NCI-H2171 treated with DMSO at 0.1 percent for 48 hours (cell line): ENCODE measurements around the gene SIPA1L3.
A peak's percentile ranks its signal among the peaks of the same experiment; 100 is the strongest.

ENCODE experiments used
- DNase-seq: peaks from one replicate; lab custom pipeline; 2025; lab: John Stamatoyannopoulos, UW

SIPA1L3 gene

DNA sequence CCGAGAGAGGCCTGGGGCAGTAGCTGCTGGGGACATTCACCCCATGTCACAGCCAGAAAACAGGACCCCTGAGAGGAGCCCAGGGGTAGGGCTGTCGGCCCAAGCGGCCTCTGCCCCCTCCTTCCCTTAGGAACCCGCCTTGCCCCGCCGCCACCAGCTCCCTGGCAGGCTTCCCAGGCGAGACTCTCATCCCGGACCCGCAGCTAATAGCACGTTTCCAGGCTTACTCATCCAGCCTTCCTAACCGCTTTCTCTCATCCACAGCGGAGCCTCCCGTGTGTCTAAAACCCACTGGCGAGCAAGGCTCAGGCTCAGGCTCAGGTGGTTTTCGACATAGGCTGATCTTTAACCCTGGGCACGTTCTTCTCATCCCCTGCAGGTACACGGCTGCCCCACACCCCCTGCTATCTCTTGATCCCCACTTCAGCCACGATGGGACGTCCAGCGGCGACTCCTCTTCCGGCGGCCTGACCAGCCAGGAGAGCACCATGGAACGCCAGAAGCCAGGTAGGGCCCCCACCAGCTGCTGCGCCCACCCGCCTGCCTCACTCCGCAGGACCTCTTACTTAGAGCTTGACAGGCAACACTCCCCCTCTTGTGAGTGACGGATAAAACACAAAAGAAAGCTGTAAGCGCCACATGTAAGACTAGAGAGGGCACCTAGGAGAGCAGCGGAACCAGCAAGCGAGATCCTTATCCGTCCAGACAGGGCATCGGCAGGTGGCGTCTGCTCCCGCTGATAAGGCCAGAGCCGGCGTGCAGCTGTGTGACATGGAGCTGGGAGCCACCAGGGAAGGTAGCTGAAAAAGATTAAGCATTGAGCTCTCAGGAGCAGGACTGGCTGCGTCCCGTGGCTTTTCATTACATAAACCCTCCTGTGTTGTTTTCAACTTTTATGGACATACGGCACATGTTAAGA lies 245.7 kb downstream of the SIPA1L3 start:
- no peak for DNase-seq

DNA sequence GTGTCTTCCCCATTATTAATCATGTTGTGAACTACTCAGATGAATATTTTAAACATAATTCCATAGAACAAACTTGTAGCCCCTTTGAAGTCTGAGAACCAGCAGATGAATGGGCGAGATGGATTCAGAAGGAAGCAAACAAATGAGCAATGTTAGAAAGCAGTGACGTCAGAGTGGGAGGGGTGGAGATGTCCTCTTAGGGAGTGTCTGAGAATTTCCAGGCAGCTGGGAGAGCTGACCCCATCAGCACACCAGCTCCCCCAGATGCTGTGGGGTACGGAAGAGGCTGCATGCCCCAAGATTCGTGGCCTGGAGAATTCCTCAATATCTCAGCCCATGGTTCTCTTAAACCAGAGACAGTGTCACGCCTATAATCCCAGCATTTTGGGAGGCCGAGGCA lies 248.4 kb downstream of the SIPA1L3 start:
- no peak for DNase-seq

DNA sequence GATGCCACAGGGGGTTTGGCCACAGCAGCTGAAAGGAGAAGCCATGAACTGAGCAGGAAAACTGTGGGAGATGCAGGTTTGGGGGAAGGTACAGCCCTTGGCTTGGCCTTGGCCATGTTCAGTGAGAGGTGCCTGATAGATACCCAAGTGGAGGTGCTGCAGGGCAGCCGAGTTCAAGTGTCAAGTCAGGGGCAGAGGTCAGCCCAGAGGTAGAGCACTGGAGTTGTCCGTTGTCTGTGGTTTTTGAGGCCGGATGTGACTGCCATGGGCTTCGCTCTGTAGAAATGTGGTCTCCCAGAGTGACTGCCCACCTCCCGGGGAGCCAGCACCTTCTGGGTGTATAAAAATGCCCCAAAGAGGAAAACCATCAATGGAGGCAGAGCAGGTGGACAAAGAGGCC lies 251.7 kb downstream of the SIPA1L3 start:
- DNase-seq: no peak

DNA sequence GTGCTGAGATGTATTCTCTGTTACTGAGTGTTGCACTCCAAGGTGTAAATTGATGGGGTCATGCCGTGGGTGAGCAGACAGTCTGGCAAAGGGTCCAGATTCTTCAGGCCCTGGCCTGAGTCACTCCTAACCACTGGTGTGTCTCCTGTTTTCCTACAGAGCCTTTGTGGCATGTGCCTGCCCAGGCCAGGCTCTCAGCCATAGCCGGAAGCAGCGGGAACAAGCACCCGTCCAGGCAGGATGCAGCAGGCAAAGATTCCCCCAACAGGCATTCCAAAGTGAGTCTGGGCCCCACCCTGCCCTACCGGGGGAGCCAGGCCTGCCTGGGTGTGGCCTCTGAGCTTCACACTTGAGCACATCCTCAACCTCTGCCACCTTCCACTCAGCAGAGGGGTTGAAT lies 255.1 kb downstream of the SIPA1L3 start:
- DNase-seq: no peak

DNA sequence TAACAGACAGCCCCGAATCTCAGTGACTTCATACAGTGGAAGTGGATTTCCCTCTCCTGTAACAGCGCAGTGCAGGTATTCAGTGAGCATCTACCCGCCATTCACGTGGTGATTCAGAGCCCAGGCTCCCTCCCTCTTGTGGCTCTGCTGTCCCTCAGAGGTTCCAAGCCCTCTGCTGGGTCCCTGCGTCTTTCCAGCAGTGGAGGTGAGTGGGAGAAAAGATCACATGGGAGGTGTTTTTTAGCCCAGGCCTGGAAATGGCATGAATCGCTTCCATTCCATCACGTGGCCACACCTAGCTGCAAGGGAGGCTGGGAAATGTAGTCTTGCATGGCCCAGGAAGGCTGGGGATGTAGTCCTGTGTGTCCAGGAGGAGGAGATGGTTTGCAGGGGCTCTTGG lies 255.6 kb downstream of the SIPA1L3 start:
- DNase-seq: no peak

DNA sequence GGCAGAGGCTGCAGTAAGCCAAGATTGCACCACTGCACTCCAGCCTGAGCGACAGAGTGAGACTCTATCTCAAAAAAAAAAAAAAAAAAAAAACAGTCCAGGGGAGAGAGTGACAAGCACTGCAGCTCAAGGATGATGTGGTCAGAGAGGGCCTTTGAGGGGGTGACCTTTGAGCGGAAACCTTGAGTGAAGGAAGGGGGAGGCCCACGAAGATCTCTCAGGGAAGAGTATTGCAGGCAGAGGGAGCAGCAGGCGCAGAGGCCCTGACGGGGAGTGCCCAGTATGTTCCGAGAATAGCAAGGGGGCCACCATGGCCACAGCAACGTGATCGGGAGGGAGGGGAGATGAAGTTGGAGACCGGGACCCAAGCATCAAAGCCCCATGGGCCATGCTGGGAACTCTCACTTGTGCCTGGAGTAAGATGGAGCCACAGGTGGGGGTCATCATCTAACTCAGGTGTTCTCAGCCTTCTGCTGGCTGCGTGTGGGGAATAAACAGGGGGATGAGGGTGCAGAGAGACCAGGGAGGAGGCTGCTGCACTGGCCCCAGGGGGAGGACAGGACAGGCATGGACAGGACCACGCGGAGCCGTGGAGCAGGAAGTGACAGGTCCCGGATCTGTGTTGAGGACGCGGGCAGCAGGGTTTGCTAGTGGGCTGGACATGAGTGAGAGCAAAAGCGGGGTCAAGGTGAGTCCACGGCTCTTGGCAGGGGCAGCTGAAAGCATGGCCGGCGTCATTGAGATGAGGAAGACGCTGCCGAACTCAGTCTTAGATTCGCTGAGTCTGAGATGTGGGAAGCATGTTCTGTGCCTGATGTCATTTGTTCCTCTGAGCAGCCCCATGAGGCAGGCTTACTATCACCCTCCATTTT lies 256.6 kb downstream of the SIPA1L3 start:
- DNase-seq: no peak

DNA sequence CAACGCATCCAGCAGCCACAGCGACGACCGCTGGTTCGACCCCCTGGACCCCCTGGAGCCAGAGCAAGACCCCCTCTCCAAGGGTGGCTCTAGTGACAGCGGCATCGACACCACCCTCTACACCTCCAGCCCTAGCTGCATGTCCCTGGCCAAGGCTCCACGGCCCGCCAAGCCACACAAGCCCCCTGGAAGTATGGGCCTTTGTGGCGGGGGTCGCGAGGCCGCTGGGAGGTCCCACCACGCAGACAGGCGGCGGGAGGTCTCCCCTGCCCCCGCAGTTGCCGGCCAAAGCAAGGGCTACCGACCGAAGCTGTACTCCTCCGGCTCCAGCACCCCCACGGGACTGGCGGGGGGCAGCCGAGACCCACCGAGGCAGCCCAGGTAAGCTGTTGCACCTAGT lies 257.5 kb downstream of the SIPA1L3 start:
- no peak for DNase-seq

DNA sequence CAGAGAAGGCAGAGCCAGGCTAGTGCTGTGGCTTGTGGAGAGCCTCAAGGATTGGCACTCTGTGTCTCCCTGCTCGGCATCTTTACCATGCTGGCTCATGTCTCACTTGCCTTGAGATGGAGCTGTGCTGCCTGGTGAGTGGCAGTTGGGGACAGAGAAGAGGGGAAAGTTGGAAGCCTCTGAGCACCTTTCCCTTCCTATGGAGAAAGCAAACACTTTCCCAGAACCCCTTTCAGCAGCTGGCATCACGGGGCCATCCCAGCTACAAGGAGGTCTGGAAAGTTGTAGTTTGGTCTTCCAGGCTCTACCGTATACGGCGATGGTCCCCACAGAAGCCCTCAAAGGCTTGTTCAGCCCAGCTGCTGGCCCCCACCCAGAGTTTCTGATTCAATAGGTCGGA lies 258.3 kb downstream of the SIPA1L3 start:
- no peak for DNase-seq

DNA sequence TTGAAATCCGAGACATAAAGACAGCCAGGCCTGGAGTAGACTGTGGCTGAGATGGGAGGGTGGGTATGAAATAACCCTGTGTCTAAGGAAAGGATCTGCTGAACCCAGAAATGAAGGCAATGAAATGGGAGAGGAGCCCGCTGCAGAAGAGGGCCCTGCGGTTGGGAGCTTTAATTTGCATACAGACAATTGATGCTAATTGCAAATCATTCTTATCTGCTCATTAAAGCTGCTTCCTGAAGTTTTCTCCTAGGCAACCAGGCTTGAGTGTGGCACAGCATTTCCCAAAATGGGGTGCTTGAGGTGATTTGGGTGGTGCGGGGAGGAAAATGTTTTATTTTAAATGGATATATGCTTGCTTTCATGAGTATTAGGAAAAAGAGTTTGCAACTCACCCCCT lies 261.6 kb downstream of the SIPA1L3 start:
- DNase-seq: no peak

DNA sequence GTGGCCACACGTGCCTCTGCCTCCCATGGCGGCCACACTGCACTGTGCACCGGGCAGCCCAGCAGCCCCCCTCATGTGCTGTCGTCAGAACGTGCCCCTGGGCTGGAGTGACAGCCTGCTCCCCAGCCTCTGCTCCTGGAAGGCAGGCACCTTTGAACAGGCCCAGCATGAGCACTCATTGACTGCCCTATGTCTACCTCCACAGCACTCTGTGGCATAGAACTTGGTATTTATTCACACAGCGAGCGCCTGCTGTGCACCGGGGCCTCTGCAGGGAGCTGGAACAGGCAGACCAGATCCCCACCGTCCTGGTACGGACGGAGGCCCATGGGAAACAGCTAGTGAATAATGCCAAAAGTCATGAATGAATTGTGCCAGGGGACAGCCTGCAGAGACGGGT lies 263.3 kb downstream of the SIPA1L3 start:
- no peak for DNase-seq

DNA sequence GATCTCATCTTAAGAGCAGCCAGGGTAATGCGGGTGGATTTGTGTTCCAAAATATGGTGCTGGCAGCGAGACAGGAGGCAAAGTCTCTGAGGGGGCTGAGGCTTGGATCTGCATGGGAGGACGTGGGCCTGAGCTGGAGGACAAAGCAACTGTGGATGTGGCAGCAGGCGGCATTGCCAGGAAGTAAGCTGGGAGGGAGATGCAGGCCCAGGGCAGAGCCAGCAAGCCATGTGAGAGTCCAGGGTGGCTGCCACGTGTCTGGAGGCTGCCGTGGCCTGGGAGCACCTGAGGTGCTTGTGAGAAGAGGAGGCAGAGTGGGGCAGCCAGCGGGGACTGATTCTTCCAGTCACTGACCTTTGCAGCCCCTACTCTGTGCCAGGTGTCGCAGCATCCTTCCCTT lies 265.0 kb downstream of the SIPA1L3 start:
- no peak for DNase-seq

DNA sequence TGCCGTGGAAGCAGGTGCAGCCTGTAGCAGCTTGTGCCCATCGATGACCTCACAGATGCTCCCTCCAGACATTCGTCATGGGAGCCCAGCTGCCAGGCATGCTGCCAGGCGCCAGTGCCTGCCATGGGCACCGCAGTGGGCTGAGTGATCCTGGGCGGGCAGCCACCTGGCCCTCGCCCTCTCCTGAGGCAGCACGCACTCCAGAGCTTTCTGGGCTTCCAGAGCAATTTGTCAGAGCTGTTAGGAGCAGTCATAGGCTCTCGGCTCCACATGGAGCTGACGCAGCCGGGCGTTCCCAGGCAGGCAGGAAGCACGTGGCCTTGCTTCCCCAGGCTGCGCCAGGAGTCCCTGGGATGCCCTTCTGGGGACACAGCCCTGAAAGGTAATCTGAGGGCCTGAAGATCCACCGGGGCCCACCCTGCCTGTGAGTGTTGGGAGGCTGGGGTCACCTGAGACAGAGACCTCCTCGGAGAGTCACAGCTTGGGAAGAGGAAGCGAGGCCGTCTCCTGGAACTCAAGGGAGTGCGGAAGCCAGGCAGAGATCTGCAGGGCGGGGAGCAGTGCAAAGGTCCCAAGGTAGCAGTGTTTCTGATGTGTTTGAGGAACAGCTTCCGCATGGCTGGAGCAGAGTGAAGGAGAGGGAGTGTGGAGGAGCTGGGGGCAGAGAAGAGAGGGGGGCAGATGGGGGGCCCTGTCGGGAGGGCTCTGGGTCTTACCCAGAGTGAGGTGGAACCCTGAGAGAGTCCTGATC lies 266.5 kb downstream of the SIPA1L3 start:
- peak; percentile 93 for DNase-seq

DNA sequence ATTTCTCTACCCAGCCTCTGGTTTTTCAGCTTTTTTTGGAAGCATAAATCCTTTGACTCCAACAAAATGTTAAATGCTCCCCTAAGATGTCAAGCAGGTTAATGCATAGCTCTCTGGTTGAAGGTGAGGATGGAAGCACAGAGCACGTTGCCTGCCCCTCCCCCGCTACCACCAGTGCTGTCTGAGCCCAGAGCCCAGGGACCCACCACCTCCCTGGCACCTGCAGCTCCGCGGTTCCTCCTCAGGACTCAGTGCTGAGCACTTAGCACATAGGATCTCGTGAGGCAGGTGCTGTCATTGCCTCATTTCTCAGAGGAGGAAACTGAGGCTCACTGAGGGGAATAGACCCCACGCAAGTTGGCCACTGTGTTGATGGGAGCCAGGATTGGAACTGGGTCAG lies 268.4 kb downstream of the SIPA1L3 start:
- DNase-seq: no peak

DNA sequence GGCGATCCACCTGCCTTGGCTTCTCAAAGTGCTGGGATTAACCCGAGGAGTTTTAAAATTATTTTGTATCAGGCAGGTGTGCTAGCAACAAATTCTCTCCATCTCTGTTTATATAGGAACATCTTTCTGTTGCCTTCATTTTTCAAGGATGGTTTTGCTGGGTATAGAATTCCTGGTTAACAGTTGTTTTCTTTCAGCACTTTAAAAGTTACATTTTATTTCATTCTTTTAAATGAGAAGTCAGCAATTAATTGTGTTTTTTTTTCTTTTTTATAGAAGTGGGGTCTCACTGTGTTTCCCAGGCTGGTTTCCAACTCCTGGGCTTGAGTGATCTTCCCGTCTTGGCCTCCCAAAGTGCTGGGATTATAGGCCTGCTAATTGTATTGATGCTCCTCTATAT lies 273.1 kb downstream of the SIPA1L3 start:
- DNase-seq: no peak

DNA sequence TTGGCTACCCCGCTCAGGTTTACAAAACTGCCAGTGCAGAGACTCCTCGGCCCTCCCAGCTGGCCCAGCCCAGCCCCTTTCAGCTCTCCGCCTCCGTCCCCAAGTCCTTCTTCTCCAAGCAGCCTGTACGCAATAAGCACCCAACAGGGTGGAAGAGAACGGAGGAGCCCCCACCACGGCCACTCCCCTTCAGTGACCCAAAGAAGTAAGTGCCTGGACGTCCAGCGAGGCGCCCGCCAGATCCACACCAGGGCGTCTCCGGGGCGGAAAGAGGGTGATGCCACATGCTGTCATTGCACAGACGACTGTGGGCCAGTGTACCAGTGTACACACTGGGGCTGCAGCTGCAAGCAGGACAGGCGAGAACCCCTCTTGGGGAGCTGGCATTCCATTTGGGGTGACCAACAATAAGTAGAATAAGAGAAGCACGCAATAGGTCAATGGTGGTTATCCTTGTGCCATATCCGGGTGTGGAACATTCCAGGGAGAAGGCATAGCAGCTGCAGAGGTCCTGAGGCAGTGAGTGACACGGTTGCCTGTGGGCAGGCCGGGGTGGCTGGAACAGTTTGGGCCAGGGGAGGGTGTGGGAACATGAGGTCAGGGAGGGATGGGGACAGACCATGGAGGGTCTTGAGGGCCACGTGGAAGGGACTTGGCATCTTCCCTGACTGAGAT lies 275.7 kb downstream of the SIPA1L3 start:
- DNase-seq: no peak

DNA sequence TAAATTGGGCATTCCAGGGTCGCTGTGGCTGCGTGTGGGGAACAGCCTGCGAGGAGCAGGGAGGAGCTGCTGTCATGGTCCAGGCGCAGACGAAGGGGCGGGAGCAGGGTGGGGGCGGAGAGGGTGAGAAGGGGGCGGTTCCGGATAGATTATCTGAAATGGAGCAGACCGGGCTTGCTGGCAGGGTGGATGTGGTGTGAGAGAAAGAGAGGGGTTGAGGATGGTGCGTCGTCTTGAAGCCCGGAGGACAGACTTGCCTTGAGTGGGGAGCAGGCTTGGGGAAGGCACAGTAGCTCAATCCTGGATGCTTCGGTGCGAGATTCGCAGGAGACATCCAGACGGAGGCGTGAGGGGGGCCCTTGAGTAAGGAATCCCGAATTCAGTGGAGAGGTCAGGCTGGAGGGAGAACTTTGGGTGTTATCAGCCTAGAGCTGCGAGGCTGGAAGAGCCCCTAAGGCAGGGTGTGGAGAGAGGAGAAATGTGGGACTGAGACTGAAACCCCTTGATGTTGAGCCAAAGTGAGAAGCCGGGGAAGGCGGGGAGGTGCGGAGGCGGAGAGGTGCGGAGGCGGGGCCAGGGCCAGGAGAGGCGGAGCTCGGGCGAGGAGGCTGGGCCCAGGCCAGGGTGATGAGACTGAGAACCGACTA lies 276.4 kb downstream of the SIPA1L3 start:
- DNase-seq: no peak

DNA sequence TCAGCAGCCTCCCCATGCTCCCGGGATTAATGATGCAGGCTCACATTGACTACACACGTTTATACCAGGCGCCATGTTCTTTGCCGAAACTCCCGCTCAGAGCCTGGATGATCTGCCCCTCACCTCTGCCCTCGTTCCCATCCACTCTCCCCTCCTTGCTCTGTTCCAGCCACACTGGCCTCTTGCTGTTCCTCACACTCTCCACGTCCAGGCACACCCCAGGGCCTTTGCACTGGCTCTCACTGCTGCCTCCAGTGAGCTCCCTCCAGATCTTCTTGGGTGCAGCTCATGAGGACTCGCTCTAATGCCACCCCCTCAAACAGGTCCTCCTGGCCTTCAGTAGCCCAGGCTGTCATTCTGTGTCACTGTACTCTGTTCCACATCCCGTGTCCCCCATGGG lies 277.8 kb downstream of the SIPA1L3 start:
- DNase-seq: no peak

DNA sequence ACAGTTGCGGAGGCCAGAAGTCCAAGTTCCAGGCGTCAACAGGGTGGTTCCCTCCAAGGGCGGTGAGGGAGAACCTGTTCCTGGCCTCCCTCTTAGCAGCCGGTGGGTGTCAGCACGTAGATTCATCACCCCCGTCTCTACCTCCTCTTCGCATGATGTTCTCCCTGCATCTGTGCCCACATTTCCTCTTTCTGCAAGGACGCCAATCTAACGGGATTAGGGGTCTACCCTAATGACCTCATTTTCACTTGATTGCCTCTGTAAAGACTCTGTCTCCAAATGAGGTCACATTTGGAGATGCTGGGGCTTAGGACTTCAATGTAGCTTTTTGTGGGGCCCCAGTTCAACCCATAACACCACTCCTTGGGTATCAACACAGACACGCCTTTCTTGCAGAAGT lies 278.6 kb downstream of the SIPA1L3 start:
- DNase-seq: no peak

DNA sequence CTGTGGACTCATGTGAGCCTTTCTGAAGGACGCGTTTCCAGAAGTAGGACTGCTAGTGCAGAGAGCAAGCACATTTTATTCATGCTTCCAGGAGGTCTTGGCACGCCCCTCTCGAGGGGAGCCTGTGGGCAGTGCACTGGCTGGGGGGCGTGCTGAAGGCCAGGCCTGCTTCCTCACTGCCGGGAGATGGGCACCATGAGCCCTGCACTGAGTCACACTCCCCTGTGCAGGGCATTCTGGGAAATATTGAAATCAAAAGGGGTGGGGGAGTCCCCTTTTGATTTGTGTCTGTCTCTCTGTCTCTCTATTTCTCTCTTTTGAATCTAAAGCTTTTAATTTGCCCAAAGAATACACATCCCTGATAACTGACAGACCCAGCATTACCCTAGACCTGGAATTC lies 283.1 kb downstream of the SIPA1L3 start:
- DNase-seq: no peak

DNA sequence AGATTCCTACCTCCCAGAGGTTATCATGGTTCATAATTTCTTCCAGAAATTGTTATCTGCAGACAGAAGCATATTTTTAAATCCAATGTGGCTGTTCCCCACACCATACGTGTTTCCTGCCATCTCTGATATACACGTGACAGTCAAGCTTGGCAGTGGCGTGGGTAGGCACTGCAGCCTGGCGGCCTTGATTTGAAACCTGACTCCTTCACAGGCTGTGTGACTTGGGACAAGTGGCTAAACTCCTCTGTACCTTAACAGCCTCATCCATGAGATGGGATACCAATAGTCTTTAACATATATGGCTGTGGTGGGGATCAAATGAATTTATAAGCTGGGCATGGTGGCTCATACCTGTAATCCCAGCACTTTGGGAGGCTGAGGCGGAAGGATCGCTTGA lies 283.8 kb downstream of the SIPA1L3 start:
- no peak for DNase-seq

DNA sequence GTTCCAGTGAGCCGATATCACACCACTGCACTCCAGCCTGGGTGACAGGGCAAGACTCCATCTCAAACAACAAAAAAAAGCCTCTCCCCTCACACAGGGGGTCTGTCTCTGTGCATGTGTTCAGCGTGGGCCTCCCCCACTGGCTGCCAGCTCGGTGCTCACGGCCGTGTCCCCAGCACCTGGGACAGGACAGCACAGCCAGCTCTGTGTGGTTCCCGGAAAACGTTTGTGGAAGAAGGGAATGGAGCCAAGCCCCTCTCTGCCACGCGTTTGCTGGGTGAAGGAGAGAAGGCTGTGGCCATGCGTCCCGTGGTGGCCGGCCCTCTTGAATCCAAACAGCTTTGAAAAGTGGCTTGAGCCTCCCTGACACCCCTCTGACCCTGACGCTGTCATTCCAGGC lies 284.7 kb downstream of the SIPA1L3 start:
- DNase-seq: no peak
